A673 (cell line): ENCODE data around the gene SPNS3.

Source experiments
- EZH2 ChIP-seq: fragments of 200-600 bp; sonication (generic); IDR thresholded peaks from 2 replicates; pipeline ENCODE4 v1.6.1; 2017; ENCODE audit warnings: borderline replicate concordance, low read depth, mild to moderate bottlenecking, mixed read lengths, antibody characterized with exemption, low read length; ENCODE audit not compliant: poor library complexity, severe bottlenecking
- TF ChIP-seq, protein P1 (sequence below): fragments of 300-800, 200-600 bp; sonication (generic); conservative IDR thresholded peaks from 2 replicates; pipeline ENCODE4 v1.5.1; 2017; ENCODE audit warnings: low read depth, mild to moderate bottlenecking, antibody characterized with exemption, low read length, moderate library complexity, mixed read lengths

DNA sequence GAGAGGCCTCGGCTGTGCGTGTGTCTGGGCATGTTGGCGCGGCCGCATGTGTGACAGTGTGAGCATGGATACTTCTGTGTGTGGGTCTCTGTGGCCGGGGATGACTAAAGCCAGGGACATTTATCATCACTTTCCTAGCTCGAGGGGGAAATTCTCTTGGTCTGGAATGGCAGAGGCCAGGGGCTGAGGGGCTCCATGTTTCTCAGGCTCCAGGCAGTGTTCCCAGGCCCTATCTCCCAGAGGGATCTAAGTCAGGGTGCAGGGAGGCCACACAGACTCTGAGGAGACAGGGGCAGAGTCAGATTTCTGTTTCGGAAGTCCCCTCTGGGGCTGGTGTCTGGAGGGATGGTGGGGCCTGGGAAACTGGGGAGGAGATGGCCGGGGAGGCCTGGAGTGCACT, 41.3 kb downstream of the SPNS3 start:
- TF ChIP-seq, protein P1, sequence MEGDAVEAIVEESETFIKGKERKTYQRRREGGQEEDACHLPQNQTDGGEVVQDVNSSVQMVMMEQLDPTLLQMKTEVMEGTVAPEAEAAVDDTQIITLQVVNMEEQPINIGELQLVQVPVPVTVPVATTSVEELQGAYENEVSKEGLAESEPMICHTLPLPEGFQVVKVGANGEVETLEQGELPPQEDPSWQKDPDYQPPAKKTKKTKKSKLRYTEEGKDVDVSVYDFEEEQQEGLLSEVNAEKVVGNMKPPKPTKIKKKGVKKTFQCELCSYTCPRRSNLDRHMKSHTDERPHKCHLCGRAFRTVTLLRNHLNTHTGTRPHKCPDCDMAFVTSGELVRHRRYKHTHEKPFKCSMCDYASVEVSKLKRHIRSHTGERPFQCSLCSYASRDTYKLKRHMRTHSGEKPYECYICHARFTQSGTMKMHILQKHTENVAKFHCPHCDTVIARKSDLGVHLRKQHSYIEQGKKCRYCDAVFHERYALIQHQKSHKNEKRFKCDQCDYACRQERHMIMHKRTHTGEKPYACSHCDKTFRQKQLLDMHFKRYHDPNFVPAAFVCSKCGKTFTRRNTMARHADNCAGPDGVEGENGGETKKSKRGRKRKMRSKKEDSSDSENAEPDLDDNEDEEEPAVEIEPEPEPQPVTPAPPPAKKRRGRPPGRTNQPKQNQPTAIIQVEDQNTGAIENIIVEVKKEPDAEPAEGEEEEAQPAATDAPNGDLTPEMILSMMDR = no peak
- TF ChIP-seq EZH2 = no peak
